HepG2 (cell line): Measurements from ENCODE around the gene SYNE1. TPM values are rescaled to one million over a fixed set of nuclear protein-coding genes. Genes with fewer than 3 reads are reported as not detected.

Experiments
- ATAC-seq: fragments of 200-7000 bp; cut with Tn5 transposase; 3 replicates; pipeline ENCODE4 v1.9.1; 2020; ENCODE audit warnings: mild to moderate bottlenecking, moderate library complexity
- BruUV-seq: library from RNA; stranded (reverse); fragments of 400-500 nt; replicated peaks from 2 replicates; lab custom pipeline; 2021; lab: Mats Ljungman, UMichigan
- CTCF ChIA-PET: fragments of 300-600 bp; formaldehyde crosslinking; extraction: SDS; loops from one replicate; lab custom pipeline; 2021; ENCODE audit warnings: low total read pairs, inconsistent platforms, low intra/inter-chr PET ratio; lab: Yijun Ruan, JAX
- POLR2A ChIA-PET: fragments of 350-600 bp; sonication (Branson Sonifier 250); formaldehyde crosslinking; loops from one replicate; lab custom pipeline; 2020; ENCODE audit warnings: antibody characterized with exemption, inconsistent platforms; lab: Yijun Ruan, JAX
- DNase-seq: peaks from one replicate; pipeline ENCODE4 v3.0.0-alpha.2; 2015; ENCODE audit warnings: low spot score
- FAIRE-seq: peaks from 3 replicates; lab custom pipeline; 2011; peaks lifted over from hg19 to GRCh38; lab: Jason Lieb, UNC
- H2AFZ ChIP-seq: one replicate; pipeline ENCODE4 v1.6.1; 2011; ENCODE audit warnings: low read length, inconsistent platforms
- H3K27ac ChIP-seq: fragments of 300-600 bp; 3 replicates; pipeline ENCODE4 v1.8.0; 2011; ENCODE audit warnings: mixed run types, mild to moderate bottlenecking, mixed read lengths, low read length, inconsistent platforms; ENCODE audit not compliant: insufficient read depth; ENCODE audit errors: extremely low read length
- H3K27me3 ChIP-seq, 2 experiments: fragments of 200-600 bp in 1 of 2; 2 replicates in 1 of 2; 3 replicates in 1 of 2; pipeline versions ENCODE4 v1.6.0 to v1.8.0; 2011; ENCODE audit warnings: low read length in 2 of 2, mild to moderate bottlenecking in 2 of 2, moderate library complexity in 2 of 2, inconsistent platforms in 1 of 2; ENCODE audit not compliant: insufficient read depth in 2 of 2, control insufficient read depth in 1 of 2
- H3K36me3 ChIP-seq, 2 experiments: fragments of 200-600 bp in 1 of 2; replicated peaks in 1 of 2; 2 replicates in 1 of 2; 3 replicates in 1 of 2; pipeline versions ENCODE4 v1.5.1 to v1.8.0; 2011; ENCODE audit warnings: low read length in 2 of 2, inconsistent platforms in 1 of 2; ENCODE audit not compliant: insufficient read depth in 2 of 2, control insufficient read depth in 1 of 2
- H3K4me1 ChIP-seq: 2 replicates; pipeline ENCODE4 v1.5.1; 2012; ENCODE audit warnings: low read length, inconsistent platforms; ENCODE audit not compliant: insufficient read depth
- H3K4me2 ChIP-seq: 2 replicates; pipeline ENCODE4 v1.6.0; 2011; ENCODE audit warnings: low read depth, low read length, inconsistent platforms
- H3K4me3 ChIP-seq, 3 experiments: fragments of 200-600 bp in 1 of 3; sonication (generic), shearing (Covaris generic) in 1 of 3; replicated peaks in 1 of 3; 2 replicates each; pipeline ENCODE4 v1.5.1; 2011 to 2016; ENCODE audit warnings: low read length in 3 of 3, inconsistent platforms in 2 of 3, low read depth in 2 of 3, mild to moderate bottlenecking in 2 of 3, control low read depth in 1 of 3, mixed read lengths in 1 of 3; ENCODE audit not compliant: insufficient read depth in 1 of 3
- H3K79me2 ChIP-seq: one replicate; pipeline ENCODE4 v1.6.1; 2011; ENCODE audit warnings: low read length, inconsistent platforms; ENCODE audit not compliant: insufficient read depth
- H3K9ac ChIP-seq: 2 replicates; pipeline ENCODE4 v1.6.0; 2011; ENCODE audit warnings: mild to moderate bottlenecking, low read depth, low read length, inconsistent platforms; ENCODE audit not compliant: insufficient read depth
- H3K9me3 ChIP-seq: 2 replicates; pipeline ENCODE4 v1.5.1; 2012; ENCODE audit warnings: mild to moderate bottlenecking, low read length
- H4K20me1 ChIP-seq: 2 replicates; pipeline ENCODE4 v1.6.0; 2011; ENCODE audit warnings: inconsistent platforms, mild to moderate bottlenecking, low read length, moderate library complexity; ENCODE audit not compliant: insufficient read depth
- AFF4 ChIP-seq: sonication (generic); formaldehyde crosslinking; IDR thresholded peaks from 2 replicates; pipeline ENCODE4 v1.4.0; 2020; ENCODE audit warnings: missing genetic modification reagents
- AGO1 ChIP-seq: fragments of 200-400 bp; formaldehyde crosslinking; IDR thresholded peaks from 2 replicates; pipeline ENCODE4 v1.6.1; 2017; ENCODE audit warnings: mild to moderate bottlenecking, low read depth, low read length, moderate library complexity; ENCODE audit not compliant: poor library complexity, severe bottlenecking
- AKAP8 ChIP-seq: sonication (generic); formaldehyde crosslinking; IDR thresholded peaks from 2 replicates; pipeline ENCODE4 v1.5.1; 2020; ENCODE audit warnings: mild to moderate bottlenecking, missing genetic modification reagents
- ARID3A ChIP-seq: IDR thresholded peaks from 2 replicates; pipeline ENCODE4 v1.6.1; 2012; ENCODE audit warnings: low read depth, low read length, improper control_type of control experiment
- ELF4 ChIP-seq: sonication (generic); formaldehyde crosslinking; IDR thresholded peaks from 2 replicates; pipeline ENCODE4 v1.5.0; 2020; ENCODE audit warnings: missing genetic modification reagents, mild to moderate bottlenecking, moderate library complexity, borderline replicate concordance
- KLF9 ChIP-seq: IDR thresholded peaks from 2 replicates; pipeline ENCODE4 v1.6.1; 2016; ENCODE audit warnings: low read depth
- SMAD3 ChIP-seq: sonication (generic); formaldehyde crosslinking; IDR thresholded peaks from 2 replicates; pipeline ENCODE4 v1.4.0; 2020; ENCODE audit warnings: missing genetic modification reagents
- STAG1 ChIP-seq: sonication (generic); formaldehyde crosslinking; IDR thresholded peaks from 2 replicates; pipeline ENCODE4 v1.4.0; 2020; ENCODE audit warnings: missing genetic modification reagents
- TP53 ChIP-seq: sonication (generic); formaldehyde crosslinking; conservative IDR thresholded peaks from 2 replicates; pipeline ENCODE4 v1.4.0; 2020; ENCODE audit warnings: missing genetic modification reagents
- ZBTB4 ChIP-seq: sonication (generic); formaldehyde crosslinking; IDR thresholded peaks from 2 replicates; pipeline ENCODE4 v1.4.0; 2020; ENCODE audit warnings: missing genetic modification reagents, mild to moderate bottlenecking, borderline replicate concordance
- ZNF460 ChIP-seq: sonication (generic); formaldehyde crosslinking; IDR thresholded peaks from 2 replicates; pipeline ENCODE4 v1.5.1; 2020; ENCODE audit warnings: missing genetic modification reagents, mild to moderate bottlenecking, borderline replicate concordance
- ZNF572 ChIP-seq: sonication (generic); formaldehyde crosslinking; IDR thresholded peaks from 2 replicates; pipeline ENCODE4 v1.5.1; 2020; ENCODE audit warnings: mild to moderate bottlenecking, missing genetic modification reagents
- ZNF709 ChIP-seq: sonication (generic); formaldehyde crosslinking; IDR thresholded peaks from 2 replicates; pipeline ENCODE4 v1.5.0; 2020; ENCODE audit warnings: mild to moderate bottlenecking, missing genetic modification reagents
- ZSCAN25 ChIP-seq: sonication (generic); formaldehyde crosslinking; IDR thresholded peaks from 2 replicates; pipeline ENCODE4 v1.8.0; 2022; ENCODE audit warnings: mild to moderate bottlenecking, missing genetic modification reagents
- WGBS: methylation state at CpG from one replicate; pipeline ENCODE4 v1.1.6; 2017; ENCODE audit warnings: low lambda C conversion rate; 5-methylcytosine and 5-hydroxymethylcytosine counted together
- in situ Hi-C: cut with HindIII; loops from 2 replicates; pipeline ENCODE4 v1.10.0; 2017; ENCODE audit warnings: low pct_unique_long_range_greater_than_20kb; ENCODE audit not compliant: extremely low pct_ligation_motif_present
- intact Hi-C: fragments of 100-400 bp; cut with micrococcal nuclease; formaldehyde crosslinking; loops from one replicate; pipeline ENCODE4 v1.10.0; 2022; ENCODE audit not compliant: unreplicated experiment
- polyA plus RNA-seq, 8 experiments: library from polyadenylated mRNA; depleted of rRNA in 3 of 8; stranded (reverse) in 7 of 8; unstranded in 1 of 8; fragments of >200 nt; fragmentation: Illumina TruSeq in 4 of 8; extraction: Trizol in 4 of 8; gene quantifications; 2 replicates each; pipeline versions ENCODE4 v1.2.1 to v1.2.3, GENCODE V29; 2011 to 2016; ENCODE audit warnings: low read depth in 4 of 8, missing spikeins in 1 of 8, mixed read lengths in 1 of 8; ENCODE audit not compliant: insufficient read depth in 1 of 8
- total RNA-seq, 5 experiments: library from RNA; depleted of rRNA; stranded (reverse); fragments of >200 nt; fragmentation: Illumina TruSeq; extraction: Trizol; gene quantifications; 2 replicates each; pipeline ENCODE4 v1.2.3, GENCODE V29; 2016; ENCODE audit warnings: low read depth in 1 of 5
- TF ChIP-seq, protein P1 (sequence below): sonication (generic); formaldehyde crosslinking; IDR thresholded peaks from 2 replicates; pipeline ENCODE4 v1.5.0; 2020; ENCODE audit warnings: missing genetic modification reagents, mild to moderate bottlenecking, borderline replicate concordance

SYNE1 gene
- total and polyA plus RNA-seq, 2 of the 13 experiments (the other 11 are each of a cell fraction or from before 2014, with no cell fraction given), result 5.5 to 15.9 TPM

- H3K36me3 ChIP-seq, result no peaks in the 10 kb centered on the region
- ChIA-PET CTCF (no interaction called here), POLR2A (no interaction called here)
- no peak for FAIRE-seq
- no peak for DNase-seq
- peaks cover 15% of the 10 kb centered on the region for H3K4me1 ChIP-seq
- no TSS peak for BruUV-seq
- 88% methylated on average over 4 of the region's 4 CpGs for WGBS
- H2AFZ ChIP-seq, result no peak overlapping the region
- no peak for ATAC-seq
- no peaks in the 10 kb centered on the region for H4K20me1 ChIP-seq
- intact Hi-C loops, result no loop called here
- no peaks in the 10 kb centered on the region for H3K79me2 ChIP-seq
- no peaks in the 10 kb centered on the region for H3K27me3 ChIP-seq
- in situ Hi-C loops, result no loop called here
- H3K9me3 ChIP-seq, result no peaks in the 10 kb centered on the region
- H3K27ac ChIP-seq, result no peak overlapping the region
- H3K4me2 ChIP-seq, result no peak overlapping the region
- no peak overlapping the region for H3K9ac ChIP-seq
- H3K4me3 ChIP-seq, result no peak overlapping the region
- TF ChIP-seq SMAD3 (CRISPR knock-in tag) (no peak), ELF4 (no peak), AFF4 (CRISPR knock-in tag) (no peak), AKAP8 (CRISPR knock-in tag) (no peak), ARID3A (no peak), ZSCAN25 (CRISPR knock-in tag) (no peak), ZNF572 (CRISPR knock-in tag) (no peak), TP53 (CRISPR knock-in tag) (no peak), ZNF460 (CRISPR knock-in tag) (no peak), AGO1 (no peak), ZBTB4 (no peak), ZNF709 (no peak), KLF9 (CRISPR knock-in tag) (no peak), STAG1 (no peak)
- TF ChIP-seq, protein P1, sequence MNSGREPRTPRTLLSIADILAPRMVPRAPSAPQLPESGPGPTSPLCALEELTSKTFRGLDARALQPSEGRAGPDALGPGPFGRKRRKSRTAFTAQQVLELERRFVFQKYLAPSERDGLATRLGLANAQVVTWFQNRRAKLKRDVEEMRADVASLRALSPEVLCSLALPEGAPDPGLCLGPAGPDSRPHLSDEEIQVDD (CRISPR knock-in tag), result no peak
Observed at GRCh38 chr6:152166497-152166896, 470.7 kb downstream of the SYNE1 start.
